HUES6 (cell line): Measurements from ENCODE around the gene EPC1.
"Not testable (repeated sequence)": the region's sequence is repeated elsewhere in the genome, so short reads cannot be mapped to it uniquely, and the experiment has no call there.

ENCODE experiments used
- H3K27ac ChIP-seq: 2 replicates; pipeline ENCODE4 v1.7.0; 2013; ENCODE audit warnings: low read depth, mild to moderate bottlenecking, low read length, inconsistent platforms
- H3K27me3 ChIP-seq: 2 replicates; pipeline ENCODE4 v1.6.1; 2013; ENCODE audit warnings: low read length; ENCODE audit not compliant: control insufficient read depth, insufficient read depth
- H3K36me3 ChIP-seq: 2 replicates; pipeline ENCODE4 v1.6.1; 2013; ENCODE audit warnings: low read length; ENCODE audit not compliant: control insufficient read depth, insufficient read depth
- H3K4me1 ChIP-seq: 2 replicates; pipeline ENCODE4 v1.6.1; 2013; ENCODE audit warnings: low read length; ENCODE audit not compliant: control insufficient read depth, insufficient read depth
- H3K4me3 ChIP-seq: 2 replicates; pipeline ENCODE4 v1.5.1; 2013; ENCODE audit warnings: low read depth, low read length
- H3K9ac ChIP-seq: one replicate; pipeline ENCODE4 v1.6.1; 2013; ENCODE audit warnings: mild to moderate bottlenecking, low read length
- H3K9me3 ChIP-seq: 2 replicates; pipeline ENCODE4 v1.6.1; 2013; ENCODE audit warnings: low read depth, low read length; ENCODE audit not compliant: control insufficient read depth, insufficient read depth

Gene EPC1

GRCh38 chr10:32269343-32270100, 77.4 kb downstream of the EPC1 start:
- Histone ChIP-seq H3K4me3 (no peak overlapping the region), H3K4me1 (peaks cover 10% of the 10 kb centered on the region), H3K36me3 (peaks cover 47% of the 10 kb centered on the region), H3K9me3 (no peaks in the 10 kb centered on the region), H3K27ac (no peak overlapping the region), H3K27me3 (no peaks in the 10 kb centered on the region), H3K9ac (no peak overlapping the region)

GRCh38 chr10:32268788-32269187, 78.2 kb downstream of the EPC1 start:
- H3K9me3 ChIP-seq: no peaks in the 10 kb centered on the region
- H3K4me3 ChIP-seq: no peak overlapping the region
- no peak overlapping the region for H3K27ac ChIP-seq
- no peaks in the 10 kb centered on the region for H3K27me3 ChIP-seq
- H3K9ac ChIP-seq: no peak overlapping the region
- peaks cover 10% of the 10 kb centered on the region for H3K4me1 ChIP-seq
- peaks cover 47% of the 10 kb centered on the region for H3K36me3 ChIP-seq

- H3K27me3 ChIP-seq: no peaks in the 10 kb centered on the region
- H3K27ac ChIP-seq: no peak overlapping the region
- H3K9ac ChIP-seq: no peak overlapping the region
- no peaks in the 10 kb centered on the region for H3K9me3 ChIP-seq
- peaks cover 10% of the 10 kb centered on the region for H3K4me1 ChIP-seq
- H3K36me3 ChIP-seq: peaks cover 32% of the 10 kb centered on the region
- no peak overlapping the region for H3K4me3 ChIP-seq
Measured at GRCh38 chr10:32266979-32267378, 80.0 kb downstream of the EPC1 start.

- Histone ChIP-seq H3K27me3 (no peaks in the 10 kb centered on the region), H3K27ac (no peak overlapping the region), H3K4me3 (no peak overlapping the region), H3K9ac (no peak overlapping the region), H3K36me3 (peaks cover 27% of the 10 kb centered on the region), H3K9me3 (no peaks in the 10 kb centered on the region), H3K4me1 (peaks cover 10% of the 10 kb centered on the region)
Measured at GRCh38 chr10:32266566-32266965, 80.4 kb downstream of the EPC1 start.

- Histone ChIP-seq H3K9me3 (no peaks in the 10 kb centered on the region), H3K9ac (no peak overlapping the region), H3K36me3 (peaks cover 19% of the 10 kb centered on the region), H3K4me1 (peaks cover 10% of the 10 kb centered on the region), H3K4me3 (no peak overlapping the region), H3K27me3 (no peaks in the 10 kb centered on the region), H3K27ac (no peak overlapping the region)
Measured at GRCh38 chr10:32265756-32266155, 81.2 kb downstream of the EPC1 start.

- Histone ChIP-seq H3K27ac (no peak overlapping the region), H3K9me3 (no peaks in the 10 kb centered on the region), H3K4me1 (peaks cover 10% of the 10 kb centered on the region), H3K9ac (no peak overlapping the region), H3K4me3 (no peak overlapping the region), H3K27me3 (no peaks in the 10 kb centered on the region), H3K36me3 (no peaks in the 10 kb centered on the region; the same call in 1 of the 2 replicates)
Measured at GRCh38 chr10:32263300-32263699, 83.7 kb downstream of the EPC1 start.

- no peaks in the 10 kb centered on the region for H3K27me3 ChIP-seq
Measured at GRCh38 chr10:32259551-32259950, 87.4 kb downstream of the EPC1 start.

GRCh38 chr10:32256613-32257437, 90.1 kb downstream of the EPC1 start:
- Histone ChIP-seq H3K4me1 (peaks cover 11% of the 10 kb centered on the region; the same call in 1 of the 2 replicates), H3K4me3 (no peak overlapping the region), H3K36me3 (no peaks in the 10 kb centered on the region), H3K9me3 (no peaks in the 10 kb centered on the region), H3K27ac (no peak overlapping the region), H3K9ac (no peak overlapping the region), H3K27me3 (no peaks in the 10 kb centered on the region)

More at GRCh38 chr10:32259551-32259950, 87.4 kb downstream of the EPC1 start:
- no peak overlapping the region for H3K9ac ChIP-seq
- no peaks in the 10 kb centered on the region for H3K4me1 ChIP-seq
- no peak overlapping the region for H3K4me3 ChIP-seq
- H3K27ac ChIP-seq: no peak overlapping the region
- no peaks in the 10 kb centered on the region for H3K36me3 ChIP-seq
- H3K9me3 ChIP-seq: no peaks in the 10 kb centered on the region

- no peaks in the 10 kb centered on the region for H3K9me3 ChIP-seq
- H3K4me3 ChIP-seq: no peak overlapping the region
- H3K9ac ChIP-seq: no peak overlapping the region
- no peak overlapping the region for H3K27ac ChIP-seq
- no peaks in the 10 kb centered on the region for H3K36me3 ChIP-seq
- H3K4me1 ChIP-seq: peaks cover 11% of the 10 kb centered on the region; the same call in 1 of the 2 replicates
- no peaks in the 10 kb centered on the region for H3K27me3 ChIP-seq
Measured at GRCh38 chr10:32253821-32254220, 93.1 kb downstream of the EPC1 start.

GRCh38 chr10:32253276-32253675, 93.7 kb downstream of the EPC1 start:
- H3K27ac ChIP-seq: no peak overlapping the region
- no peaks in the 10 kb centered on the region for H3K36me3 ChIP-seq
- H3K9me3 ChIP-seq: no peaks in the 10 kb centered on the region
- H3K4me1 ChIP-seq: peaks cover 11% of the 10 kb centered on the region; the same call in 1 of the 2 replicates
- no peaks in the 10 kb centered on the region for H3K27me3 ChIP-seq
- H3K9ac ChIP-seq: no peak overlapping the region
- no peak overlapping the region for H3K4me3 ChIP-seq

- H3K36me3 ChIP-seq, H3K9me3 ChIP-seq, H3K4me3 ChIP-seq, H3K27ac ChIP-seq, H3K27me3 ChIP-seq, H3K9ac ChIP-seq: not testable (repeated sequence)
- H3K4me1 ChIP-seq: peaks cover 11% of the 10 kb centered on the region; the same call in 1 of the 2 replicates
Measured at GRCh38 chr10:32250489-32250888, 96.5 kb downstream of the EPC1 start.
